D341Med (cell line): ENCODE measurements around the gene MSH6.
A peak's percentile ranks its signal among the peaks of the same experiment; 100 is the strongest.

Experiments
- DNase-seq: peaks from one replicate; pipeline ENCODE4 v3.0.0; 2012; ENCODE audit warnings: low spot score

MSH6 gene

GRCh38 chr2:47782671-47783485 lies at the start of gene MSH6:
Gene MSH6 (plus strand): TSS chr2:47783145. CDS start chr2:47783234, 89 bp downstream.
- peak; percentile 98 for DNase-seq

DNA sequence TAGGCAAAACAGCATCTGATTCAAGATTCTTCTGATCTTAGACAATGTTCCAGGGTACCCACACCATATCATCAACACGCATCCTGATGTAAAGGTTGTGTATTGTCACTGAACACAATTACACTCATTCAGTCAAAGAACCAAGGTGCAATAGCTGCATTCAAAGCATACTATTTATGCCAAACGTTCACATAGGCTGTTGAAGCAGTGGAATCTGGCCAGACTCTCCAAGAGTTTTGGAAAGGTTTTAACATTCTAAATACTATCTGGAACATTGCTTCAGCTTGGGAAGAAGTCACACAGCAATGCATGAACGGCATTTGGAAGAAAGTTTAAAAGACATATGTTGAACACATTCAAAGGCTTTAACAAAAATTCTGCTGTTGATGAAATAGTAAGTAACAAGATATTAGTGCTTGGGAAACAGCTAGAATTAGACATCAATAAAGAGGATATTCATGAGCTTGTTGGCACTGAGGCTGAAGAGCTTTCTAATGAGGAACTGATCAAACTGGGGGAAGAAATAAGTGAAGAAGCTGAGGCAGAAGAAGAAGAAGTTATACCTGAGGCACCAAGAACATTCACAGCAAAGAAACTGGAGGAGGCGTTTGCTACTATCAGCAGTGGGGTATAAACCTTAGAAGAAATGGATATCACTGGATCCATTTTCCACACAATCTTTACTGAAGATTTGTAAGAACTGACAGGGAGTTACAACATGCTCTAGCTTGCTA lies 47.6 kb upstream of the MSH6 start:
- DNase-seq, result no peak

DNA sequence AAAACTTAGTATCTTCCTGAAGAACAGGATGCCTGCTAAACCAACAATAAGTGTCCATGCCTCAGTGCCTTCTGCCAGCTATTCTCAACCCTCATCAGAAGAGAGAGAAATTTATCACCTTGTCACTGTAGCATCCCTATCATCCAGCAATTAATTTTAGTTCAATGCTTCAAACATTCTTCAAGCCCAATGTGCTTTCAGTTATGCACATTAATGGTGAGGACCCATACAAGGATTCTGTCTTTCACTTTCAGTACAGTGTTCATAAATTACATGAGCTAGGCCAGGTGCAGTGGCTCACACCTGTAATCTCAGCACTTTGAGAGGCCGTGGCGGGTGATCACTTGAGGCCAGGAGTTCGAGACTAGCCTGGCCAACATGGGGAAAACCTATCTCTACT lies 47.0 kb upstream of the MSH6 start:
- DNase-seq, result no peak

GRCh38 chr2:47737191-47737975 lies 45.6 kb upstream of the MSH6 start:
- DNase-seq, result no peak

DNA sequence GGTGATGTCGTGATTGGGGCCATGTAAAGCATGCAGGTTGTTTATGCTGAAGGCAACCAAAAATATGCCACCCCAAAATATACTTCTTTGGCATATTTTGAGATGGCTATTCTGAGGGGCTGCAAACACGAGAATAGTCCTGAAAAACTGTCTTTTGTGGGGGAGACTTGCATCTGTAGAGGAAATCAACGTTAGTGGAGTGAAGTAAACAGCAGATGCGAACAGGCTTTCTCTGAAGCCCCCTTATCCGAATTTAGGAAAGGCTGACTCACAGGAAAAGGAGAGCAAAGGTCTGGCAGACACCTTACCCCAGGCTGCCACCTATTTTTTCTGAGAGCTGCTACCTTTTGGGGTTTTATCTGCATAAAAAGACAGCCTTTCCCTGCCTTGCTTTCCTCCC lies 44.6 kb upstream of the MSH6 start:
- DNase-seq, result no peak

GRCh38 chr2:47741101-47741500 lies 41.8 kb upstream of the MSH6 start:
- DNase-seq, result no peak

DNA sequence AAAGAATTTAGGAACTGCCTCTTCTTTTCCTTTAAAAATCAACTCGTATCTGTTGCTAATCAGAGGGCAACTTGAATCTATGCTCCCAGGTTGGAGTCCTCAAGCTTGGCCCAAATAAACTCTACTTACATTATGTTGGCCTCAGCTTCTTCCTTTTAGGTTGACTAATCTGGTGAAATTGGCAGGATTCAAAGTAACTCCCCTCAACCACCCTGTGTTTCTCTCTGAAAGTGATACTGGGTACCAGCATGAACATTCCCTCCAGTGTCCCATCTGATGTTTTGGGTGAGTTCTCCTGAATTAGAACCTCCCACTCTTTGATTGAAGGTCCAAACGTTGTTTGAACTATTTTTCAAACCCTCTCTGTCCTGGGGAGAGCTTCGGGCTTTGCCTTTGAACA lies 41.3 kb upstream of the MSH6 start:
- DNase-seq, result no peak

DNA sequence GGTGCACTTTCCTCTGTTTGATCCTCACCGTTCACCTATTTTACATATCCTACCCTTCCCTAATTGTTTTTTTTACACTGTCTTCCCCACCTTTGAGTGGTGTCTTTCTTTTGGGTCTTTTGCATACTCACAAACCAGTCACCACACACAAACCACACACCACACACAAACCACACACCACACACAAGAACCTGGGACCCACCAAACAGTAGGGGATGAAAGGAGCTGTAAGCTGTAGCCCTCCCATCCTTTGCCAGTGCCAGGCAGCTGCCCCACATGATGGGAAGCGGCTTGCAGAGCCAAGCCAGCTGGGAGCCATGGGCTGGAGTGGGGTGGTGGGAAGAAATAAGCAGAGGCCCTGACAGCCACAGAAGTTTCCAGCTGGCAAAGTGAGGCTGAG lies 38.9 kb upstream of the MSH6 start:
- DNase-seq, result no peak

GRCh38 chr2:47747878-47748277 lies 35.1 kb upstream of the MSH6 start:
- no peak for DNase-seq

DNA sequence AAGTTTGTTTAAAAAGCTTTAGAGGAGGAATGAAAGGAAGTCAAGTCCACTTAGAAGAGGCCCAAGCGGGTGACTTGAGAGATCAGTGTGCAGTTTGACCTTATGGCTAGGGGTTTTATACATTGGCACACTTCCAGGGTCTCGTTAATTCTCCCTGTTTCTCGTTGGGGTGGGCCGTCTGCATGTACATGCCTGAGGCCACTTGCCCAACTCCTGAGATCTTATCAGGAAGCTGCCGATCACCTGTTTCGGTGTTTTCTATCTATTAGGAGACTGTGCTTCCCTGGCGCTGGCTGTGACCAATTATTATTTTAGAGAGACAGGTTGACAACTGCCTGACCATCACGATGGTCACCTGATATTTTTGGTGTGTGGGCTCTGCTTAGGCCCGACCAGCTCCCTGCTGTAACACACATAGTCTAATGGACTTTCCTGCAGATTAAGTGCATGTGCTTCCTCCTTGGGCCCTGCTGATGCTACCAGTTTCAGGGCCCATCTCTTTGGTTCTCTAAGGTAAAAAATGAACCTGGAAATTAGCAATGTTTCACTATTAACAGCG lies 31.0 kb upstream of the MSH6 start:
- no peak for DNase-seq

- no peak for DNase-seq
Observed at GRCh38 chr2:47767497-47767844, 15.5 kb upstream of the MSH6 start.

- DNase-seq, result peak; percentile 88
Observed at GRCh38 chr2:47767880-47768609, 14.9 kb upstream of the MSH6 start.

GRCh38 chr2:47769318-47769717 lies 13.6 kb upstream of the MSH6 start:
- no peak for DNase-seq

GRCh38 chr2:47771211-47771610 lies 11.7 kb upstream of the MSH6 start:
- no peak for DNase-seq

DNA sequence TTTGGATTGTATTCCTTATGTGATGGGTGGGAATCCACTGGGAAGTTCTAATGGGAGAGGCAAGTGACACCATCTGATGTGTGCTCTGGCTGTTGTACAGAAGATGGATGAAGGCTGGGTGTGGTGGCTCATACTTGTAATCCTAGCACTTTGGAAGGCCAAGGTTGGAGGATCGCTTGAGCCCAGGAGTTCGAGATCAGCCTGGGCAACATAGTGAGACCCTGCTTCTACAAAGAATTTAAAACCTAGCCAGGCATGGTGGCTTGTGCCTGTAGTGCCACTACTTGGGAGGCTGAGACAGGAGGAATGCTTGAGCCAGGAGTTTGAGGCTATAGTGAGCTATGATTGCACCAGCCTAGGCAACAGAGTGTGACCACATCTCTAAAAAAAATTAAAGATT lies 10.6 kb upstream of the MSH6 start:
- DNase-seq, result no peak

DNA sequence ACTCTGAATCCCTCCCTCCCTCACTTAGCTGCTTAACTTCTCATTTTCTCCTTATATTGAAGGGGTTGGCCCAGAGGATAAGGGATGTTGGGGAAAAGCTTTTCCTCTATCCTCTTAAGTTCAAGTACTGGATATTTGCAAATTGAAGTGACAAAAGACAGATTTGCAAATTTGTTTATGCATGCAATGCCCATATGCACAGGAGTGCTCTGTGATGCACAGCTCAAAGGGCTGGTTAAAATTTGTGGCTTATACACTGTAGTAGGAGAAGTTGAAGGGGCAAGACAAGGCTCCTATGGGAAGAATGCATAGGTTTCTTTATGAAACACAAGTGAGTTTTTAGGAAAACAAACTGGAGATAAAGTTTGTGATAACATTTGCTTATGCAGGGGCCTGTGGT lies 8.4 kb upstream of the MSH6 start:
- DNase-seq, result no peak

DNA sequence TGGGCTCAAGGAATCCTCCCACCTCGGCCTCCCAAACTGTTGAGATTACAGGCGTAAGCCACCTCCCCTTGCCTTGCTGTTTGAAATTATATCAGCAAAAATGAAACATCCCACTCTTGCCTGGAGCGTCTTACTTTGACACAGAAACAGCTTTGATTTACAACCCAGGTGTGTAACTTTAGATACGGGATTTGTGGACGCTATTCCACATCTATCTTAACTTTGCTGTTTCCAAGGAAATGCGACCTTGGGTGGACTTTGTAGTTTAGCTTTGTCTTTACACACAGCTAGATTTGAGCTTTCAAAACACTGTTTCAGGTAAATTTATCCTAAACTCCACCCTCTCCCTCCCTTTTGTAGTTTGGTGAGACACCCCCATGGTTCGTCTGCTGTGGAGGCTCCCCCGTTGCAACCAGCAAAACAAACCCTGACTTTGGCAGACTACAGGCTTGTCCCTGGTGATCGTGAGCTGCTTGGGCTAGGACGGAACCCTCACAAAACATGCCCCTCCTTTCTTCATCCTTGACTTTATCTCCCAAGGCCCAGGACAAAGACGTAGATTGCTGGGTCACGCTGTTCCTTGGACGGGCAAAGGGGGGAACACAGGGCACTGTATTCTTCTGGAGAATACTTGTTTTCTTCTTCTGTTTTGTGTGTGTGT lies 5.5 kb upstream of the MSH6 start:
- DNase-seq, result no peak

DNA sequence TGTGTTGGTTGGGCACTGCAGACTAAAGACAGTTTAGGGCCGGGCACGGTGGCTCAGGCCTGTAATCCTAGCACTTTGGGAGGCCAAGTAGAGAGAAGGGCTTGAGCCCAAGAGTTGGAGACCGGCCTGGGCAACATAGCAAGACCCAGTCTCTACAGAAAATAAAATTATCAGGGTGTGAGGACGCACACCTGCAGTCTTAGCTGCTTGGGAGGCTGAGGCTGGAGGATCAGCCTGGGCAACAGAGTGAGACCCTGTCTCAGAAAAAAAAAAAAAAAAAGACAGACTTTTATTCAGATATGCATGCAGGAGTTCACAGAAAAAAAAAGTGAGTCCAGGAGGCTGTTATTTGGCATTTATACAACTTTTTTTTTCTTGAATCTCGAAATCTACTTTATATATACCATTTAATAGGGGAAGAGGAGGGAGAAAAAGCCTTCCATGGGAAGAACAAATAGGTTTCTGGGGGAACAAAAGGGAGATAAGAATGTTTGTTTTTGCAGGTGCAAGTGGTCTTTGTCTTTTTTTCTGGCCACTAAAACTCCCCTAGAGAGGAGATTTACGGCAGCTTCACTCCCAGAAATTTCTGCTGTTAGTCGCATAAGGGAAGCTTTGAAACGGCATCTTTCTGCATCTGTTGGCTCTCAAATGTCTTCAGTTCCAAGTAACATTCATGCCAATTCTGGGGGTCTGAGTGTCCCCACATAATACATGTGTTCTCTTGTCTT lies 4.1 kb upstream of the MSH6 start:
- DNase-seq, result no peak

GRCh38 chr2:47779426-47779790 lies 3.5 kb upstream of the MSH6 start:
- DNase-seq, result no peak

GRCh38 chr2:47782381-47782670 lies 619 bp upstream of the MSH6 start:
- no peak for DNase-seq
